HL-60 (cell line): ENCODE data around the gene TIMP3.

Source experiments
- DNase-seq, 2 experiments: peaks; one replicate each; pipeline ENCODE4 v3.0.0-alpha.2; 2010 to 2020; ENCODE audit warnings: low read depth in 1 of 2, low spot score in 1 of 2
- H3K27ac ChIP-seq: fragments of 250-450 bp; sonication (Bioruptor Pico); replicated peaks from 2 replicates; pipeline ENCODE4 v1.5.1; 2020; ENCODE audit warnings: mild to moderate bottlenecking, moderate library complexity
- H3K27me3 ChIP-seq: fragments of 250-450 bp; sonication (Bioruptor Pico); 2 replicates; pipeline ENCODE4 v1.5.1; 2021; ENCODE audit warnings: mild to moderate bottlenecking, moderate library complexity; ENCODE audit not compliant: insufficient read depth, poor library complexity, severe bottlenecking
- H3K4me3 ChIP-seq: replicated peaks from 2 replicates; pipeline ENCODE4 v1.5.1; 2011; ENCODE audit warnings: mild to moderate bottlenecking, control low read depth, low read length; ENCODE audit not compliant: insufficient read depth
- CTCF ChIP-seq: IDR thresholded peaks from one replicate; pipeline ENCODE4 v1.5.1; 2011; ENCODE audit warnings: low read length, control low read depth, inconsistent platforms; ENCODE audit not compliant: insufficient read depth
- GABPA ChIP-seq: IDR thresholded peaks from 2 replicates; pipeline ENCODE4 v1.6.1; 2012; ENCODE audit warnings: low read depth
- POLR2AphosphoS5 ChIP-seq: IDR thresholded peaks from 2 replicates; pipeline ENCODE4 v1.6.1; 2012; ENCODE audit warnings: low read depth
- REST ChIP-seq: IDR thresholded peaks from 2 replicates; pipeline ENCODE4 v1.6.1; 2012; ENCODE audit warnings: low read depth; ENCODE audit not compliant: insufficient replicate concordance
- SPI1 ChIP-seq: IDR thresholded peaks from 2 replicates; pipeline ENCODE4 v1.6.1; 2012; ENCODE audit warnings: low read depth, mild to moderate bottlenecking, borderline replicate concordance

TIMP3 gene

GRCh38 chr22:32827049-32827602 lies 25.6 kb downstream of the TIMP3 start:
- H3K27ac ChIP-seq, result no peak overlapping the region
- no peaks in the 10 kb centered on the region for H3K27me3 ChIP-seq
- DNase-seq, result no peak
- no peak for TF ChIP-seq GABPA
- no peak for TF ChIP-seq CTCF
- no peak for TF ChIP-seq REST
- no peak for TF ChIP-seq POLR2AphosphoS5
- no peak for TF ChIP-seq SPI1
- H3K4me3 ChIP-seq, result no peak overlapping the region

- DNase-seq, result no peak
- Histone ChIP-seq H3K27me3 (no peaks in the 10 kb centered on the region), H3K4me3 (no peak overlapping the region), H3K27ac (no peak overlapping the region)
- TF ChIP-seq CTCF (no peak), POLR2AphosphoS5 (no peak), SPI1 (no peak), REST (no peak), GABPA (no peak)
These were observed 26.6 kb downstream of the TIMP3 start for GRCh38 chr22:32828150-32828549.

- no peak for DNase-seq
- no peak for TF ChIP-seq GABPA
- TF ChIP-seq SPI1, result no peak
- TF ChIP-seq POLR2AphosphoS5, result no peak
- TF ChIP-seq REST, result no peak
- H3K27ac ChIP-seq, result no peak overlapping the region
- no peak overlapping the region for H3K4me3 ChIP-seq
- H3K27me3 ChIP-seq, result no peaks in the 10 kb centered on the region
These were observed 27.1 kb downstream of the TIMP3 start for GRCh38 chr22:32828561-32828960.
